Gastroesophageal sphincter (tissue), 3 donors: Measurements from ENCODE around the gene AKAP10.

Source experiments
- CTCF ChIP-seq, 4 experiments: fragments of 200-600 bp in 2 of 4; fragments of 450-650 bp in 2 of 4; sonication (generic) in 1 of 4; IDR thresholded peaks; one replicate each; pipeline ENCODE4 v1.5.1; 2017 to 2019; ENCODE audit warnings: antibody characterized with exemption in 4 of 4, mild to moderate bottlenecking in 2 of 4, moderate library complexity in 2 of 4
- EP300 ChIP-seq: sonication (generic); formaldehyde crosslinking; IDR thresholded peaks from one replicate; pipeline ENCODE4 v1.6.1; 2017; ENCODE audit warnings: antibody characterized with exemption, mild to moderate bottlenecking
- POLR2A ChIP-seq, 2 donors: fragments of 450-650 bp; IDR thresholded peaks; one replicate each; pipeline ENCODE4 v1.6.1; 2017; ENCODE audit warnings: antibody characterized with exemption in 2 of 2, mild to moderate bottlenecking in 2 of 2, moderate library complexity in 1 of 2
- POLR2AphosphoS5 ChIP-seq: sonication (generic); formaldehyde crosslinking; IDR thresholded peaks from one replicate; pipeline ENCODE4 v1.6.1; 2017; ENCODE audit warnings: antibody characterized with exemption

DNA sequence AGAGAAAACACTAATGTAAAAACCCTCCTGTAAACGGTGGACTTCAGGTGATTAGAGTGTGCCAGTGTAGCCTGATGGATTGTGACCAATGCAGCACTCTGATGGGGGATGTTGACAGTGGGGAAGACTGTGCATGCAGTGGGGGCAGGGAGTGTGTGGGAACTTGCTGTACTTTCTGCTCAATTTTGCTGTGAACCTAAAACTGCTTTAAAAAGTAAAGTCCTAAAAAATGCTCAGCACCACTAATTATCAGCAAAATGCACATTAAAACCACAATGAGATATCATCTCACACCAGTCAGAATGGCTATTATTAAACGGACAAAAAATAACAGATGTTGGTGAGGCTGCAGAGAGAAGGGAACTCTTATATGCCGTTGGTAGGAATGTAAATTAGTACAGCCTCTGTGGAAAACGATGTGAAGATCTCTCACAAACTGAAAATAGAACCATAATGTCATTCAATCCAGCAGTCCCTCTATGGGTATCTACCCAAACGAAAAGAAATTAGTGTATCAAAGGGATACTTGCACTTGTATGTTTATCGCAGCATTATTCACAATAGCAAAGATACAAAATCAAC lies 100.2 kb downstream of the AKAP10 start:
- TF ChIP-seq CTCF (IDR thresholded peaks at IDR 0.05) (no peak), POLR2A (IDR thresholded peaks at IDR 0.05) (no peak), EP300 (no peak), POLR2AphosphoS5 (no peak)
